Fibroblast of the aortic adventitia (primary cell): ENCODE measurements around the gene PLEKHA8. TPM values are rescaled to one million over a fixed set of nuclear protein-coding genes. Genes with fewer than 3 reads are reported as not detected.

ENCODE experiments used
- DNase-seq: peaks from one replicate; pipeline ENCODE4 v3.0.0-alpha.2; 2010; ENCODE audit warnings: low read depth
- H3K4me3 ChIP-seq: 2 replicates; pipeline ENCODE4 v1.5.1; 2011; ENCODE audit warnings: low read depth, mild to moderate bottlenecking, control low read depth, low read length, moderate library complexity
- total RNA-seq: library from RNA; depleted of rRNA; stranded (reverse); fragments of >200 nt; gene quantifications from 2 replicates; pipeline ENCODE4 v1.2.3, GENCODE V29; 2012; ENCODE audit warnings: low replicate concordance
- TF ChIP-seq, protein P1 (sequence below): IDR thresholded peaks from 2 replicates; pipeline ENCODE4 v1.5.1; 2011; ENCODE audit warnings: mild to moderate bottlenecking, low read length, control low read depth, inconsistent platforms; ENCODE audit not compliant: insufficient read depth

PLEKHA8 gene
- total RNA-seq, 1 donor: 10.6 TPM

DNA sequence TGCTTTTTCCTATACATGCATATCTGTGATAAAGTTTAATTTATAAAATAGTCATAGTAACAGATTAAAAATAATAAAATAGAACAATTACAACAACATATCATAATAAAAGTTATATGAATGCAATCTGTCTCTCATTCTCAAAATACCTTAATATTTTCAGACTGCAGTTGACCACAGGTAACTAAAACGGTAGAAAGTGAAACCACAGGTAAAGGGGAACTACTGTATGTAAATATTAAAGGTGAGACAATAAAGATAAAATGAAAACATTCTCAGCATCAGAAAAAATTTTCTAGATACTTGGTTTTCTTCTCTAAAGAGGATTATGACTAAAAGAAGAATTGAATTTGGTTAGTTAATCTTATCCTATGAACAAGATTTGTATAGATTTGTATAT lies 7.7 kb upstream of the PLEKHA8 start:
- TF ChIP-seq, protein P1, sequence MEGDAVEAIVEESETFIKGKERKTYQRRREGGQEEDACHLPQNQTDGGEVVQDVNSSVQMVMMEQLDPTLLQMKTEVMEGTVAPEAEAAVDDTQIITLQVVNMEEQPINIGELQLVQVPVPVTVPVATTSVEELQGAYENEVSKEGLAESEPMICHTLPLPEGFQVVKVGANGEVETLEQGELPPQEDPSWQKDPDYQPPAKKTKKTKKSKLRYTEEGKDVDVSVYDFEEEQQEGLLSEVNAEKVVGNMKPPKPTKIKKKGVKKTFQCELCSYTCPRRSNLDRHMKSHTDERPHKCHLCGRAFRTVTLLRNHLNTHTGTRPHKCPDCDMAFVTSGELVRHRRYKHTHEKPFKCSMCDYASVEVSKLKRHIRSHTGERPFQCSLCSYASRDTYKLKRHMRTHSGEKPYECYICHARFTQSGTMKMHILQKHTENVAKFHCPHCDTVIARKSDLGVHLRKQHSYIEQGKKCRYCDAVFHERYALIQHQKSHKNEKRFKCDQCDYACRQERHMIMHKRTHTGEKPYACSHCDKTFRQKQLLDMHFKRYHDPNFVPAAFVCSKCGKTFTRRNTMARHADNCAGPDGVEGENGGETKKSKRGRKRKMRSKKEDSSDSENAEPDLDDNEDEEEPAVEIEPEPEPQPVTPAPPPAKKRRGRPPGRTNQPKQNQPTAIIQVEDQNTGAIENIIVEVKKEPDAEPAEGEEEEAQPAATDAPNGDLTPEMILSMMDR: no peak
- no peak for DNase-seq
- no peak overlapping the region for H3K4me3 ChIP-seq

DNA sequence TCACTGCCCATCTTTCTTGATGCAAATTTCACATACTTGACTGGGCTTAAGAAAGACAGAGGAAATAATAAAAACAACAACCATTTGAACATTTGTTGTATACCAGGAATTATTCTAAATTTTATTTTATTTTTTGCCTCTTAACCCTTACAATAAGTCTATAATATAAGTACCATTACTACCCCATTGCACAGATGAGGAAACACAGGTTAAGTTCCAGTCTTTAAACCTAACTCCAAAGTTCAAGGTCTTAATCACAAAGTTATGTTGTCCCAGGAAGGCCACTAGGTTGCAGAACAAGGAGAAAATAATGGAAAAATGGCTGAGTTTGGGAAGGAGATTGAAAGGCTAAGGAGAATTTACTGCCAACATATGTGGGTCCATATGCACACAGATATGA lies 5.2 kb upstream of the PLEKHA8 start:
- TF ChIP-seq, protein P1: no peak
- DNase-seq: no peak
- H3K4me3 ChIP-seq: no peak overlapping the region

DNA sequence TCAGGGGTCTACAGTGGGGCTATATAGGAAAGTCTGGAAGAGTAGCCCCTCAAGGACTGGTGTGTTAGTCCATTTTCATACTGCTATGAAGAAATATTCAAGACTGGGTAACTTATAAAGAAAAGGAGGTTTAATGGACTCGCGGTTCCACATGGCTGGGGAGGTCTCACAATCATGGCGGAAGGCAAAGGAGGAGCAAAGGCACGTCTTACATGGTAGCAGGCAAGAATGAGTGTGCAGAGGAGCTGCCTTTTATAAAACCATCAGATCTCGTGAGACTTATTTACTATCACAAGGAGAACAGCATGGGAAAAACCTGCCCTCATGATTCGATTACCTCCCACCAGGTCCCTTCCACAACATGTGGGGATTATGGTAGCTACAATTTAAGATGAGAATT lies 4.7 kb upstream of the PLEKHA8 start:
- TF ChIP-seq, protein P1: no peak
- no peak overlapping the region for H3K4me3 ChIP-seq
- DNase-seq: no peak

DNA sequence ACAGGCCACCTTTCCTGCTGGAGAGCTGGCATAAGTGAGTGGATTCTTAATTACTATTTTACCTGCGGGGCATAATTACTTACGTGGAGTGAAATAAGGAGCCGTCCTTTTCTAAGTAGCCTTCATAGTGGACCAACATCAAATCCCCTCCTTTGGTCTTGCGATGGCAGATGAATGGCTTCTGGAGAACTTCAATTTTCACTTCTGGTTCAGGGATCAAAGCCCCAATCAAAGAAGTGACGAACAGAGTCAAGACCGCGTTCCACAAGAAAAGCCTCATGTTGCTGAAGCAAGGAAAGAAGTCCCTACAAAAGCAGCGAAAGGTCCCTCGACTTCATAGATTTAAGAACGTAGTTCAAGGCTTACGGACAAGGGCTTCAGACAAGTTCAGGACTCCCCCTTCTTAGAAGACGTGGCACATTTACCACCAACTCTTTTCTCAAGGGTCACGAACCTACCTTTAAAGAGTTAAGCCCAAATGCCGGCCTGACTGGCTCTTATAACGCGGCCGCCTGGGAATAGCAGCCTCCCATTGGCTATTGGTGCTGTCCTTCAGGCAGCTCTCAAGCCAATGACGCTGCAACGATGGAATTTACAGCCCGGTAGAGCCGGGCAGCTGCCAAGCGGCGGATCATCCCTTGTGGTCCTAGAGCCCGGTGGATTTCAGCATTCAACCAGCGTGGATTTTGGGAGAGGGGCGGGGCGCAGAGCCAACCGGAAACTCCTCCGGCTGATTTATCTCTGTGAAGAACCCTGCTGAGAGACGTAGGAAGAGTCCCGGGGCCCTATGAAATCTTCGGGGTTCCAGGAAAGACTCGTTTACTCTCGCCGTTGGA lies 1.8 kb upstream of the PLEKHA8 start, which contains the start of gene FKBP14:
Gene FKBP14, minus strand, starts transcription at position 474 of the 836 bp plus-strand sequence. Its CDS starts 194 bp downstream, at position 280.
- H3K4me3 ChIP-seq: peak within 1 kb of the TSS; percentile 88
- DNase-seq: peak; percentile 100
- TF ChIP-seq, protein P1: no peak

DNA sequence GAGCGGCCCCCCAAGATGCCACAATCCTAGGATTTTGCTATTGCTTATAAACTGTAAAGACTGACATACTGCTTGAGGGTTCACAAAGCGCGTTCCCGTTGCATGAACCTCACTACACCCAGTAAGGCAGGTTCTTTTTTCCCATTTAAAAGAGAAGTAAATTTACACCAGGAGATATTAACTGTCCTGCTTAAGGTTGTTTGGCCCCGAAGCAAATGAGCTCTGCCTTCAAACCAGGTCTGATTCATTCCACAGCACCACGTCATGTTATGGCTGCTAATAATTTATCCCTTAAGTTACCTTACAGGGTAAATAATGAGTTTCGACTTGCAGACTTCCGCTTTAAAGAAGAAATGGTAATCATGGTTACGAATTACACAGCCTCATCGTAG lies 1.2 kb upstream of the PLEKHA8 start:
- H3K4me3 ChIP-seq: peak overlapping the region; percentile 86
- no peak for DNase-seq
- TF ChIP-seq, protein P1: no peak

DNA sequence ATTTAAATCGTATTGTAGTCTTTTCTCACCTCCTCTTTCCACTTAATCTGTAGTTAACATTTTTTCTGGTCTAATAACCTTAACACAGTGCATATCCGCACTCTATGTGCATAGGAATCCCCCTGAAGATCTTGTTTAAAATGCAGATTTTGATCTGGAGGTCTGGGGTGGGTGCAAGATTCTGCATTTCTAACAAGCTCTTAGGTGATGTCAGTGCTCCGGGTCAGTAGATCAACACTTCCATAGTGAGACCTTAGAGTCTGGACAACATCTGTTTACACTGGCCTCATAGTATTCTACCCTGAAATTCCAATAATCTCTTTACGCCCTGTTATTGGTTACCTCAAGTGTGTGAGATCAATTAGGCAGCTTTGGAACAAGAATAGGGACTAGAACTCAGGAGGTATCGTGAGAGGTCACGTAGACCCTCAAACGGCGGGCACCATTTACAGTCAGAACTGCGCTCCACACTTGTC lies 434 bp upstream of the PLEKHA8 start:
- TF ChIP-seq, protein P1: no peak
- no peak for DNase-seq
- H3K4me3 ChIP-seq: peak overlapping the region; percentile 86
